Activated T-helper 1 cell treated with Interleukin-2 at 50 U/mL for 16 hours (primary cell): Measurements from ENCODE around the gene CEP112.

Experiments
- DNase-seq: peaks from one replicate; pipeline ENCODE4 v3.0.0-alpha.2; 2020; ENCODE audit warnings: low read depth

The CEP112 gene

DNA sequence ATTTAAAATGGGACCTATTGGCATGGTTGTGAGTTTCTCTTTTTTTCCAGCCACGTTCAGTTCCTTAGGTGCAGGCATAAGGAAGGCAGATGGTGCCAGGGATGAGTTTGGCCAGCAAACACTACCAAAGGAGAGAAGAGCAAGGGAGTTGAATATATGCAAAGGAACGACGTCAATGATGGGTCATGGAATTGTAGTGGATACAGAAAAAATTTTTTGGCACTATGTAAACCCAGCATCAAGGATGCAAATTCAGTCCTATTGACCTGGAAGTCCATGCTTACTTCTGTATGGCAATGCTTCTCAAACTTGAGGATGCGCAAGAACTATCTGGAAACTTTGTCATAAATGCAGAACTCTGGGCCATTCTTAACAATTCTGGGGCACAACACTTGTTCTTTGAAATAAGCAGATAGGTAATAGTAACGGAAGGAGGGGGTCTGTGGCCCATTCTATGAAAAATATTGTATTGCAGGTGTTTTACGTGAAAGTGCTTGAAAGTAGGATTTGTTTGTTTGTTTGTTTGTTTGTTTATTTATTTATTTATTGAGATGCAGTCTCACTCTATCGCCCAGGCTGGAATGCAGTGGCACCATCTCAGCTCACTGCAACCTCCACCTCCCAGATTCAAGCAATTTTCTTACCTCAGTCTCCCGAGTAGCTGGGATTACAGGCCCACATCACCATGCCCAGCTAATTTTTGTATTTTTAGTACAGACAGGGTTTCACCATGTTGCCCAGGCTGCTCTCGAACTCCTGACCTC, 19.3 kb upstream of the CEP112 start:
- no peak for DNase-seq

DNA sequence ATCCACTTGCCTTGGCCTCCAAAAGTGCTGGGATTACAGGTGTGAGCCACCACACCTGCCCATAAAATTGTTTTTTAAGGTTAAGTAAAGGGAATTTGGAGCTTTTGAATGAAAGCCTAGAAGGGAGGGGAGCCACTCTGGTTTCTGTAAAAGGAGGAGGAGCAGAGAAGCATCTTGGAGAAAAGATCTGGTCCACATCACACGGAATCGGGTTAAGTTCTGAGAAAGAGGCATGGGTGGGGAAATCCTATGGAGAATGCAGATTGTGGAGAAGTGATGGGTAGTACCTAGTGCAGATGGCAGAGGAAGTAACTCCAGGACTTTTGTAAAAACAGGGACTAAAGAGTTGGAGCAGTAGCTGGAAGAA, 18.3 kb upstream of the CEP112 start:
- no peak for DNase-seq

DNA sequence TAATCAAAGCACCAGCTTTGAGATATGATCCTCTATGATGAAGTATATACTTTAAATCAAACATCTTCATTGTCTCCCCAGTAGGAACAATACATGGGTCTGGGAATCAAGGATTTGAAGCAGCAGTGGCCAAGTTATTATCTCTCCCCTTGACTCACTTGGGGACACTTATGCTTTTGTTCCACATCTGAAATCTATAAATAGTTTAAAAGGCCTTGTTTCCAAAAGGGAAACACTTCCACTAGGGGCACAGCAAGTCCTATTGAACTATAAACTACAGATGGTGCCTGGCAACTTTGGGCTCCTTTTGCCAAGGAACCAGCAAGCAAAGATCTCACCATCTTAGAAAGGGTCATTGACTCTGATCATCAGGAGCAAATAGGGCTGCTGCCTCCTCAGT, 16.0 kb upstream of the CEP112 start:
- no peak for DNase-seq

DNA sequence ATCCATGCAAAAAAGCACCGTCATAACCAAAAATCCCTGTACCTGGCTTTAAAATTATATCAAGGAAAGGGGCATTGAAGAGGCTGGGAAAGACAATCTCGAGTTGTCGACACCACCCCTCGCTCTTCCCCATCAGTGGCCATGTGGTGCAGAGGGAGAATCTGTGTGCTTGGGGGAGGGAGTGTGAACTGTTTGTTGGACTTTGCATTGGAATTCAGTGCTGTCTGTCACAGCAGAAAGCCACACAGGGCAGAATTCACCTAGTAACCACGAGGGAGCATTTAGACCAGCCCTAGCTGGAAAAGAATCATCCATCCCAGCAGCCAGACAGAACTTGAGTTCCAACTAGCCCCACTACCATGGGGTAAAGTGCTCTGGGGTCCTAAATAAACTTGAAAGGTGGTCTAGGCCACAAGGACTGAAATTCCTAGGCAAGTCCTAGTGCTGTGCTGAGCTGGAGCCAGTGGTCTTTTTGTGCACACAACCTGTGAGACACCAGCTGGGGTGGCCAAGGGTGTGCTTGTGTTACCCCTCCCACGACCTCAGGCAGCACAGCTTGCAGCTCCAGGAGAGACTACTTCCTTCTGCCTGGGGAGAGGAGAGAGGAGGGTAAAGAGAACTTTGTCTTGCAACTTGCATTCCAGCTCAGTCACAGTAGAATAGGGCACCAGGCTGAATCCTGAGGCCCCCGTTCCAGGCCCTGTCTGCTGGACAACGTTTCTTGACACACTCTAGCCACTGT, 11.5 kb upstream of the CEP112 start:
- no peak for DNase-seq

DNA sequence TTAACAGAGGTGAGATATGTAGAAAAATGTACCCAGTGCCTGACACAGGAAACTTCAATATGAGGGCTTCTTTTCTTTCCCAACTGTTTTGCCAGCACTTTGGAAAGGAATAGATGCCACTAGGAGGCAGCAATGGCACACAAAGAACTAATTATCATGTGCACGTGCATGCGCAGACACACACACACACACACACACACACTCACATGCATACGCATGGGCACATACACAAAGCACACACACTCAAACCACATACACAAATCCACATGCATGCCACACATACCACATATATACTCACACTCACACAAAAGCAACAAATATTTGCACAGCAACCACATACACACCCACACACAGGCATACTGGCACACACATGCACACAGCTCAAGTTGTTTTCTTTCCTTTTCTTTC, 8.8 kb upstream of the CEP112 start:
- no peak for DNase-seq

DNA sequence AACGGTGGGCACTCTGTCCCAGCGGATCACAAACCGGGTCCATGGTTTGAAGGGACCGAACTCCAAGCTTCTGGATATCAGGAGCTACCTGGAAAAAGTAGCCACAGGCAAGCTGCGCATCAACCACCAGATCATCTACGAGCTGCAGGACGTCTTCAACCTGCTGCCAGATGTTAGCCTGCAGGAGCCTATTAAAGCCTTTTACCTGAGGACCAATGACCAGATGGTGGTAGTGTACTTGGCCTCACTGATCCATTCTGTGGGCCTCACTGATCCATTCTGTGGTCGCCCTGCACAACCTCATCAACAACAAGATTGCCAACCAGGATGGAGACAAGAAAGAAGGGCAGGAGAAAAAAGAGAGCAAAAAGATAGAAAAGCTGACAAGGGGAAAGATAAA, 6.3 kb upstream of the CEP112 start:
- DNase-seq = no peak

DNA sequence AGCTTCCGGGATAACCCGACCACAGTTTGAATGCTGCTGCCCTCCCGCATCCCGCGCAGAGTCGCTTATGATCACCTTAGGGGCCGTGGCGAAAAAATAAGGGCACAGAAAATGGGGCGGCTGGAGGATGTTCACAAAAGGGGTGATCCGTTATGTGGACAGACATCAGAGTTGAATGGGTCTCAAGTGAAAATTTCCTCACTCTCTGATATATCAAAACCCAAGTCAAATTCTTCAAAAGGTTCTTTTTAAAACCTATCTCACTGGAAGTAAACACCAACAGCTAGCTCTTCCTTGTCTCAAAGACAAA, 400 bp upstream of the CEP112 start:
- no peak for DNase-seq

DNA sequence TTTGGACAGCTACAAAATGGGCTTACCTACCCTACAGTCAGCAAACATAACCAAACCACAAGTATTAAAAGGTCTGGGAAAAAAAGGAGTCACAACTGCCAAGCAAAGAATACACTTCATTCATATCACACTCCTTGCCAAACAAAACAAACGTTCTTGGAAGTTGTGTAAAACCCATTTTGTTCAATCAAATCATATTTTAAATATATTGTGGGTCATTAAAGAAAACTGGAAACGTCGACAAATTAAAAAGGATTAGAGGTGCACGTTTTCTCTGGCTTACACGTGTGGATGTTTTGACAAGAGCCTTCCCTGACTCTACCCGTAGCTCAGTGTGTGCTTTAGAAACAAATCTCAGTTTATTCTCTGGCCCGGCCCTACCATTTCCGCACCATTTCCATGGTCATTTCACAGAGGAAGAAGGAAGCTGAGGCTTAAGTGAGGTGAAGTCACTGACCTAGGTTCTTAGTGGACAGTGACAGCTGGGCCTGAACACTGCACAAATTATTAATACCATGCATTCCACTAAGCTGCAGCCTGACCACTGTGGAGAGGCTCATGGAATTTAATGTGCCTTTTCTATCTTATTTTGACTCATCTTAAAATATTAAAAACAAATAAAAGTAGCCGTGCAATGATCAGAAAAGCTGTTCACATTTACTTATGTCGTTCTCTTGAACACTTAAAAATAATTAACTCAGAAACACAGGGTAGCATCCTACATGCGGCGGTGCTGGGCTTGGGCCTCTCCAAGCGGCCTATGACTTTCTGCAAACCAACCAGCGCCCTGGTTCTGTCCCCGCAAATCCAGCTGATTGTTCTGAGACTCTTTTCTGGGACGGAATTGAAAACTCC, 968 bp downstream of the CEP112 start:
- no peak for DNase-seq

DNA sequence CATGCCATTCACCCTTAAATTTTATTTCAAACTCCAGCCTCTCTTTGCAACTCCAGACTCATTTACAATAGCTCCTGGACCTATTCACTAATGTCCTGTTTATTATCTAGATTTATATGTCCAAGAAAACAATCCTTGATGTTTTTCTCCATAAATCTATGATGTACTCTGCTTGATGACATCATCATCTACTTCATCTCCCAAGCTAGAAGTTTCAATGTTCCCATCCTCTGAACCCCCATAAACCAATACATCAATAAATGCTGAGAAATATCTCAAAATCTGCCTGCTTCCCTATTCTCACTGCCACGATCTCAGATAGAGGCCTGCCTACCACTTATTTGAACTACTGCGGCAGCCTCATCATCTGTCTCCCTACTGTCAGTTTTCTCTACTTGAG, 4.2 kb downstream of the CEP112 start:
- no peak for DNase-seq

DNA sequence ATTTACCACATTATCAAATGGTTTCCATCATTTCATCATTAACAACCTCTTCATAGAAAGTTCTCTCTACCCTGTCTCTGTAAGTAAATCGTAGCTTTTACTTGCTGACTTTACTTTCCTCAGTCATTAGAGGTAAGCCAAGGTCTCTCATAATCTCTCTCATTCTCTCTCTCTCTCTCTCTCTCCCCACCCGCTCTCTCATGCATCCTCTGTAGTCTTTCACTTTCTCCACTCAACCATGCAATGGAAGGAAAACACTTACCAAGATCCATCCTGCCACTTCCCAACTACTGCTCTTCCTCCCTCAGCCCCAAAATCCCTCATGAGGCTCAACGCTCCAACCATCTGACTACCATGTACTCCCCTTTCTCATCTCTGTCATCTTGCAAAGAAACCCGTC, 6.1 kb downstream of the CEP112 start:
- DNase-seq = no peak

DNA sequence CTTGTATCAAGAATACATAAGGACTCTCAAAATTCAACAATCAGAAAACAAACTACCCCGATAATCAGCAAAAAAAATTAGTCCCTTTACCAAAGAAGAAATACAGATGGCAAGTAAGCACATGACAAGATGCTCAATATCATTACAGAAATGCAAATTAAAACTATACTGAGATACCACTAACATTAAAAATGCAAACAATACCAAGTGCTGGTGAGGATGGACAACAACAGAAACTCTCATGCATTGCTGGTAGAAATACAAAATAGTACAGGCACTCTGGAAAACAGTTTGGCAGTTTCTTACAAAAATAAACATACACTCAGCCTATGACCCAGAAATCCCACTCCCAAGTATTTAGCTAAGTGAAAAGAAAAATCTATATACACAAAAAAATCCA, 7.5 kb downstream of the CEP112 start:
- DNase-seq = no peak

DNA sequence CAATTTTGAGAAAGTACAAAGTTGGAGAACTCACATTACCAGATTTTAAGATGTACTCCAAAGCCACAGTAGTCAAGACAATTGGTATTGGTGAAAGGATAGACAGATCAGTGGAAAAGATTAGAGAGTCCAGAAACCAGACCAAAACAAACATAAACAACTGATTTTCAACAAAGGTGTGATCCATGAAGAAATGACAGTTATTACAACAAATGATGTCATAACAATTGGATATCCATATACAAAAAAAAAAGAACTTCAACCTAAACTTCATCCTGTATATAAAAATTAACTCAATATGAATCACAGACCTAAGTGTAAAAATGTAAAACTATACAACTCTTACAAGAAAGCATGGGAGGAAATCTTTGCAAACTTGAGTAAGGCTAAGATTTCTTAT, 8.4 kb downstream of the CEP112 start:
- DNase-seq = no peak

DNA sequence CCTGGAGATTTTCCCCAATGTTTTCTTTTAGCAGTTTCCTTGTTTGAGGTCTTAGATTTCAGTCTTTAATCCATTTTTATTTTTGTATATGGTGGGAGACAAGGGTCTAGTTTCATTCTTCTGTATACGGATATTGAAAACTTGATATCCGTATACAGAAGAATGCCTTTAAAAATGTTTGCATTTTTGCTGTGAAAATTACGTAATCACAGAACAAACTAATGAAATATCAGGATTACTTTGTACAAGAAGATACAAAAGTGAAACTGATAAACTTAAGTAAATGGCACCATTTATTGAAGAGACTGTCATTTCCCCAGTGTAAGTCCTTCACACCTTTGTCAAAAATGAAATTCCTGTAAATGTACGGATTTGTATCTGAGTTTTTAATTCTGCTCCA, 13.3 kb downstream of the CEP112 start:
- no peak for DNase-seq

DNA sequence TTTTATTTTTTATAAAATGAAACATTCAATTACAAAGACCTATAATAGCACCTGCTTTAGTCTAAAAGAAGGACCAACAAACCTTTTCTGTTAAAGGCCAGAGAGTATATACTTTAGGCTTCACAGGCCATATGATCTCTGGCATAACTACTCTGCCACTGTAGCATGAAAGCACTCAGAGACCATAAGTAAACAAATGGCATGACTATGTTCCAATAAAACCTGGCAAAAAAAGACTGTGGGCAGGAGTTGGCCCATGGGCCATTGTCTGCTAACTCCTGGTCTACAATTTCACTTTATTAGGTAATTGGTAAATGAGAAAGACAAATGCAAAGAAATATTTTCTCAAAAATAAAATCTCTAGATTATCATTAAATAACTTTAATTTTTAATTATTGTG, 14.9 kb downstream of the CEP112 start:
- DNase-seq = no peak

DNA sequence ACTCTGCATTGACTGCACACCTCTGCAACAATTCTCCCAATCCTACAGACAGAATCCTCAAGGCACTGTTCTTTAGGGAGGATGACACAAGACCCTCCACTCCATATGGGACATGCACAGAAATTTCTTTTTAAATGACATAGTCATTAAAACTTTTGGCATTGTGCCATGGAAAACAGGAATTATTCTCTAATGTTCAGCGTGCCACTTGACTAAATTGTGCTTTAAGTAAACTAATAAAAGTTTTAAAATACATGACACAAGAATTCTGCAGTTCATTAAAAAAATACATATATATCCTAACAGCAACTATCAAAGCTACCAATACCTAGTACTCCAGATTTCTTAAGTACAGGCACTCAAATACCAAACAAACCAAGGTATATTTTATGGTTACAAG, 16.0 kb downstream of the CEP112 start:
- no peak for DNase-seq

DNA sequence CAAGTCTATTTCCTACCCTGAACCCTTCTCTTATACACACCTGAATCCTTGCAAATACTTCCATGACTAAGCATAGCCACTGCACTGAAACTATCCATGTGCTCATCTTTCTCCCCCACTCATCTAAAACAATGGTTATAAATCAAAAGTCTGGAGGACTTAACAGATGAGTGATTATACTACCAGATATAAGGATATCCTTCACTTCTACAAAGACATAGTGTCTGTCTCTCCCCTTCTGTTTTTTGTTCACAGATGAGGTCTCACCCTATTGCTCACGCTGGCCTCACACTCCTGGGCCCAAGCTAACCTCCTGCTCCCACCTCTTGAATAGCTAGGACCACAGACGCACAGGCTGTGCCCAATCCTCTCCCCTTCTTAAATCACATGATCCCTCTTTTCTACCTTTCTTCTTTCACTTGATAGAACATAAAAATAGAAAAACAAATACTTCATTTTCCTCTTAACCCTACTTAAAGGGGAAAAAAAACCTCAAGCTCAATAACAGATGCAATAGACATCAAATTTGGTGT, 19.2 kb downstream of the CEP112 start:
- no peak for DNase-seq

DNA sequence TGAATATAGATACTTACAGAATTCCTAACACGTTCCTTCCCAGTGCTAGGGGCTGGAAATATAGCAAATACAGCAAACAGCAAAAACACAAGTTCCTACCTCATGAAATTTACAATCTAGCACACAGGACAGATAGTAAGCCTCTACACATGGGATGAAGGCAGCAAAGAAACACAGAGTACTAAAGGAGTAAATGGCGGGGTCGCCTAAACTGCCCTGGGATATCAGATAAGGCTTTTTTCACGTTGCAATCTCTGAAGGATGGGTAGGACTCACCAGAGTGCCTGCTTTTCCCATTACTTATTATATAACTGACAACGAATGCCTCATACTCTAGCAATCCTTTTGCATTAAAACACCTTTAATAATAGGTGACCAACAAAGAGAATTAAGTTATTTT, 19.8 kb downstream of the CEP112 start:
- no peak for DNase-seq

DNA sequence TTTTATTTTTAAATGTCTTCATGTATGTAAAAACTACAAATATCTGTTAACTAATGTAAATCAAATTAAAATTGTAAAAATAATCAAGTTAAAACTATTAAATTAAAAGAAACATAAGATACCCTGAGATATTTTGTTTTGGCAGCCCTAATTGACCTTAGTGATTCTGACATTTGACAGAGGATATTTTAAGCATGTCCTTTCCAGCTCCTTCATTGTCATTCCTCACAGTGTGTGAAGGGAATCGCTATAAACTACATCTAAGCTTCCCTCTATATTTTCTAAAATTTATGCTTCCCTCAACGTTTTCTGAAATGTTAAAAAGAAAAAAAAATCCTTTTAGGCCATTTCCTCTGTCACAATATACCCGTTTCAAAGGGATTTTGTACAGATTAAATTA, 20.2 kb downstream of the CEP112 start:
- DNase-seq = no peak

DNA sequence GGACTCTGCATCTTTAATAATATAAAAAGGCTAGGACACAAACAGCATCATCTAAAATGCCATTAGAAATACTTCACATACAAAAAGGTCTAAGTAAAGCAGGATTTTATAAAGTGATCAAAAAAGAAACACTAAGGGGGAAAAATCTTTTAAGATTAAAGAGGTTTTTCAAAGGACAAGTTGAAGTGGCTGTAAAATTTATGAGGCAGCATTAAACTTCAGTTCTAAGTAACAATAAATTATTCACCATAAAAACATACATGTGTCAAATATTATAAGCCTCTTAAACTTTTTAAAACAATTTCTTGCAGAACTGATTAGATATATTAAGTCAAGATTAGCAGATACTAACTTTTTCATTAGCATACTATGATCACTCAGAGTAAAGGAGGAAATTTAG, 20.8 kb downstream of the CEP112 start:
- DNase-seq = no peak

DNA sequence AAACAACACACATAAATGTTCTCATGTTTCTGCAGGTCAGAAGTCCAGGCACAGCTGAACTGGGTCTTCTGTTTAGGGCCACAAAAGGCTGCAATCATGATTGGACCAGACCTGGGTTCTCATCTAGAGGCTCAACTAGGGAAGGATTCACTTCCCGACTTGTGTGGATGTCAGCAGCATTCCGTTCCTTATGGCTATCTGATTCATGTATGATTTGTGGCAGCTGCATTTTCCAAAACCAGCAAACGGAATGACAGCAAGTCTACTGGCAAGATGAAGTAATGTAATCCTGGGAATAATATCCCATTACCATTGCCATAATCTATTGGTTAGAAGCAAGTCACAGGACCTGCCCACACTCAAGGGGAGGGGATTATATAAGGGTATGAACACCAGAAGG, 22.1 kb downstream of the CEP112 start:
- no peak for DNase-seq

DNA sequence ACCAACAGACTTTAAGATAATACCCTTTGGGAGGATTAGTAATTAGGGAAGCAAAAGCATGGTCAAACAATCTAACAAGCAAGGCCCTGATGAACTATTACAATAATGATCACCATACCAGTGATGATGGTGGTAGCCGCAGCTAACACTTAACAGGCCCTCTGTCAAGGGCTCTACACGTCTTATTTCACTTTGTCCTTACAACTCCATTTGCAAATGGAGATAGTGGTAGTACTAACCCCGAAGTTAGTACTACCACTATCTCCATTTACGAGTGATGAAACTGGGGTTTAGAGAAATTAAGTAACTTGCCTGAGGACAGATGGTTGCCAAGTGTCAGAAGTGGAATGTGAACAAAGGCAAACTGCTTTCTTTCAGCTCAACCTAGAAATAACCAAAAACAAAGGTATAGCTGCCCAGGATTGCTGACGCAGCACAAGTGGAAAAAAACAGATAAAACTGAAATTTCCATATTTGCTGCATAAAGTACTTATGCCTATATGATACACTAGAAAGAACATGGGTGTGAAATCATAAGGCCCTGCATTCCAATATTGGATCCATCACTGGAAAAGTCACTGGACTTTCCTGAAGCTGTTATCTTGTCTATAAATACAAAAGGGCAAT, 24.6 kb downstream of the CEP112 start:
- no peak for DNase-seq

DNA sequence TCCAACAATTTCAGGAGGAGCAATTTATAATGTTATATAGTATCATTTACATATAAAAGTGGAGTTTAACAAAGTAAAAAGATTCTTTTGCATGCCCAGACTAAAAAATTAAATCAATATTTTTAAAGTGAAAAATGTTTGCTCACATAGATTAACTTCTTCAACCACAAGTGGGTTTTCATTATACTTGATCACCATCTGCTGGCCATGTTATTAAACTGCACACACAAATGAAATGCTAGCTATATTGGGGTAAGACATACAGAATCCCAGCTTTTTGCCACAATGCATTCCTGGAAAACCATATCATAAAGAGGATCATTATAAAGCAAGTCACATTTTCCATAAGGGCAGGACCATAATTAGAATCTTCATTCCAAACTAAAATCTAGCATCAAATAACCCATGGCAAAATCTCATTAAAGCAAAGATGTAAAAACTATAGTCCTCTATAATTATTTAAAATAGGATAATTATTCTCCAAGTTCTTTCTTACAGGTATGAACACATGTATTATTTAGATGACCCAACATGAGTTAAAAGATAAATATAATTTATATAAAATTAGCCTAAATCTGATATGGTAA, 26.3 kb downstream of the CEP112 start:
- no peak for DNase-seq
